ENCODE measurements around the gene ADCYAP1.

The ADCYAP1 gene

GRCh38 chr18:904218-905090, at the start of gene ADCYAP1:
Gene ADCYAP1 (plus strand): TSS chr18:904871. CDS start chr18:905387, 516 bp downstream.
- no peaks in the 10 kb centered on the region for H3K79me2 ChIP-seq (ENCODE audit: low read length)
- H3K9ac ChIP-seq (ENCODE audit: low read length) = no peak within 1 kb of the TSS
- H3K9me3 ChIP-seq (replicated peaks; ENCODE audit: insufficient read depth, low read length) = no peaks in the 10 kb centered on the region
- no peaks in the 10 kb centered on the region for H3K36me3 ChIP-seq (replicated peaks; ENCODE audit: insufficient read depth, low read length)
- no peak within 1 kb of the TSS for H3K27ac ChIP-seq (ENCODE audit: low read length)
- H2AFZ ChIP-seq (ENCODE audit: low read length) = no peak within 1 kb of the TSS
- H3K4me3 ChIP-seq (ENCODE audit: low read length) = no peak within 1 kb of the TSS
- H3K4me2 ChIP-seq (ENCODE audit: low read depth, low read length) = no peak within 1 kb of the TSS
- H4K20me1 ChIP-seq (ENCODE audit: insufficient read depth, low read length) = no peaks in the 10 kb centered on the region
- H3K4me1 ChIP-seq (ENCODE audit: low read length) = no peaks in the 10 kb centered on the region
- H3F3A ChIP-seq (ENCODE audit: insufficient read depth, low read length) = no peaks in the 10 kb centered on the region
- no peaks in the 10 kb centered on the region for H3K9me2 ChIP-seq (replicated peaks; ENCODE audit: insufficient read depth, low read length)
- H3K27me3 ChIP-seq (replicated peaks; ENCODE audit: insufficient read depth, low read length) = no peaks in the 10 kb centered on the region
- DNase-seq = no peak
- TF ChIP-seq CTCF (IDR thresholded peaks at IDR 0.05; ENCODE audit: low read length) (no peak), EZH2 (optimal IDR thresholded peaks at IDR 0.05; ENCODE audit: low read depth, low read length) (no peak), EZH2phosphoT487 (IDR thresholded peaks at IDR 0.05; ENCODE audit: low read length) (no peak)

GRCh38 chr18:857986-858385, 46.7 kb upstream of the ADCYAP1 start:
- TF ChIP-seq CTCF (IDR thresholded peaks at IDR 0.05; ENCODE audit: low read length) = no peak
- no peak for TF ChIP-seq EZH2phosphoT487 (IDR thresholded peaks at IDR 0.05; ENCODE audit: low read length)
- no peak for TF ChIP-seq EZH2 (optimal IDR thresholded peaks at IDR 0.05; ENCODE audit: low read depth, low read length)
- Histone ChIP-seq H4K20me1 (ENCODE audit: insufficient read depth, low read length) (no peaks in the 10 kb centered on the region), H2AFZ (ENCODE audit: low read length) (no peak overlapping the region), H3K4me1 (ENCODE audit: low read length) (no peaks in the 10 kb centered on the region), H3K79me2 (ENCODE audit: low read length) (no peaks in the 10 kb centered on the region), H3K4me2 (ENCODE audit: low read depth, low read length) (no peak overlapping the region), H3K9me3 (replicated peaks; ENCODE audit: insufficient read depth, low read length) (no peaks in the 10 kb centered on the region), H3F3A (ENCODE audit: insufficient read depth, low read length) (no peaks in the 10 kb centered on the region), H3K4me3 (ENCODE audit: low read length) (no peak overlapping the region), H3K36me3 (replicated peaks; ENCODE audit: insufficient read depth, low read length) (no peaks in the 10 kb centered on the region), H3K27ac (ENCODE audit: low read length) (no peak overlapping the region), H3K9ac (ENCODE audit: low read length) (no peak overlapping the region), H3K27me3 (replicated peaks; ENCODE audit: insufficient read depth, low read length) (no peaks in the 10 kb centered on the region), H3K9me2 (replicated peaks; ENCODE audit: insufficient read depth, low read length) (no peaks in the 10 kb centered on the region)
- DNase-seq = no peak

GRCh38 chr18:864872-865273, 39.8 kb upstream of the ADCYAP1 start:
- no peak for TF ChIP-seq EZH2 (optimal IDR thresholded peaks at IDR 0.05; ENCODE audit: low read depth, low read length)
- peak; percentile 99 for TF ChIP-seq CTCF (IDR thresholded peaks at IDR 0.05; ENCODE audit: low read length)
- H3K4me3 ChIP-seq (ENCODE audit: low read length) = no peak overlapping the region

More at GRCh38 chr18:864872-865273, 39.8 kb upstream of the ADCYAP1 start:
- Histone ChIP-seq H3F3A (ENCODE audit: insufficient read depth, low read length) (no peaks in the 10 kb centered on the region), H3K4me2 (ENCODE audit: low read depth, low read length) (peak overlapping the region; percentile 62; the same call in 1 of the 2 replicates), H3K36me3 (replicated peaks; ENCODE audit: insufficient read depth, low read length) (no peaks in the 10 kb centered on the region), H4K20me1 (ENCODE audit: insufficient read depth, low read length) (no peaks in the 10 kb centered on the region), H3K9me2 (replicated peaks; ENCODE audit: insufficient read depth, low read length) (no peaks in the 10 kb centered on the region), H3K27me3 (replicated peaks; ENCODE audit: insufficient read depth, low read length) (no peaks in the 10 kb centered on the region), H3K27ac (ENCODE audit: low read length) (no peak overlapping the region), H3K79me2 (ENCODE audit: low read length) (no peaks in the 10 kb centered on the region), H3K9me3 (replicated peaks; ENCODE audit: insufficient read depth, low read length) (no peaks in the 10 kb centered on the region), H2AFZ (ENCODE audit: low read length) (0 out of 2 replicates have a peak overlapping the region, but pooled peaks have one; percentile 47), H3K9ac (ENCODE audit: low read length) (no peak overlapping the region), H3K4me1 (ENCODE audit: low read length) (no peaks in the 10 kb centered on the region)
- DNase-seq = peak; percentile 71
